GM12891 (cell line): ENCODE data around the gene TBX4.

Experiments
- POLR2A ChIP-seq: IDR thresholded peaks from 2 replicates; pipeline ENCODE4 v1.6.1; 2011; ENCODE audit warnings: low read depth, low read length, control low read depth
- POLR2AphosphoS5 ChIP-seq: IDR thresholded peaks from 2 replicates; pipeline ENCODE4 v1.6.1; 2011; ENCODE audit warnings: low read depth, low read length, control low read depth
- SPI1 ChIP-seq: IDR thresholded peaks from 2 replicates; pipeline ENCODE4 v1.6.1; 2011; ENCODE audit warnings: low read depth, low read length, control low read depth
- TAF1 ChIP-seq: IDR thresholded peaks from 2 replicates; pipeline ENCODE4 v1.6.1; 2011; ENCODE audit warnings: low read depth, low read length, control low read depth

GRCh38 chr17:61425682-61426481, 26.3 kb upstream of the TBX4 start:
- TF ChIP-seq POLR2A = no peak
- no peak for TF ChIP-seq POLR2AphosphoS5
- TF ChIP-seq TAF1 = no peak
- TF ChIP-seq SPI1 = no peak
